Kidney (tissue), 14 donors: Measurements from ENCODE around the gene RBM45. TPM values are rescaled to one million over a fixed set of nuclear protein-coding genes. Genes with fewer than 3 reads are reported as not detected.

ENCODE experiments used
- DNase-seq, 5 donors: peaks; one replicate each; pipeline ENCODE4 v3.0.0-alpha.2; 2013 to 2020
- FAIRE-seq: peaks from 2 replicates; lab custom pipeline; 2012; peaks lifted over from hg19 to GRCh38; lab: Jason Lieb, UNC
- H3K27ac ChIP-seq, 2 donors: one replicate each; pipeline ENCODE4 v1.7.0; 2013; ENCODE audit warnings: low read depth in 2 of 2, low read length in 2 of 2, inconsistent platforms in 1 of 2
- H3K27me3 ChIP-seq: one replicate; pipeline ENCODE4 v1.7.1; 2013; ENCODE audit warnings: low read length, inconsistent platforms; ENCODE audit not compliant: control insufficient read depth, insufficient read depth
- H3K36me3 ChIP-seq, 3 donors: one replicate each; pipeline versions ENCODE4 v1.7.0 to v1.7.1; 2013; ENCODE audit warnings: low read length in 3 of 3, control low read depth in 1 of 3, inconsistent platforms in 1 of 3; ENCODE audit not compliant: insufficient read depth in 3 of 3, control insufficient read depth in 2 of 3
- H3K4me1 ChIP-seq, 3 donors: one replicate each; pipeline versions ENCODE4 v1.7.0 to v1.7.1; 2013; ENCODE audit warnings: low read length in 3 of 3, inconsistent platforms in 1 of 3, low read depth in 1 of 3; ENCODE audit not compliant: control insufficient read depth in 2 of 3, insufficient read depth in 2 of 3
- H3K4me3 ChIP-seq, 3 donors: one replicate each; pipeline versions ENCODE4 v1.7.0 to v1.8.1; 2013; ENCODE audit warnings: low read length in 3 of 3, control low read depth in 1 of 3, inconsistent platforms in 1 of 3
- H3K9ac ChIP-seq, 3 donors: one replicate each; pipeline versions ENCODE4 v1.7.0 to v1.7.1; 2013; ENCODE audit warnings: low read length in 3 of 3, control low read depth in 1 of 3, inconsistent platforms in 1 of 3
- H3K9me3 ChIP-seq, 3 donors: one replicate each; pipeline versions ENCODE4 v1.7.0 to v1.7.1; 2013; ENCODE audit warnings: low read length in 3 of 3, control low read depth in 1 of 3, inconsistent platforms in 1 of 3; ENCODE audit not compliant: control insufficient read depth in 2 of 3, insufficient read depth in 1 of 3
- intact Hi-C: fragments of 100-400 bp; cut with DNase I; formaldehyde crosslinking; loops from one replicate; pipeline ENCODE4 v1.11.1; 2022
- polyA plus RNA-seq: library from polyadenylated mRNA; stranded (reverse); fragments of 350-450 nt; fragmentation: Illumina TruSeq; extraction: RNeasy Lipid Tissue Mini Kit (QIAGEN cat#74804); gene quantifications from one replicate; pipeline ENCODE4 v1.2.3, GENCODE V29; 2014; ENCODE audit warnings: low read depth, low replicate concordance; ENCODE audit not compliant: insufficient read depth
- total RNA-seq: library from RNA; stranded (reverse); fragmentation: NEBNext Ultra II Directional; extraction: Animal tissue kit (Norgen Biotek cat#: 25700); gene quantifications from one replicate; pipeline ENCODE4 v1.2.1, GENCODE V29; 2021
- TF ChIP-seq, protein P1 (sequence below): IDR thresholded peaks from 3 replicates; pipeline ENCODE4 v1.5.1; 2012; ENCODE audit warnings: mild to moderate bottlenecking, moderate library complexity, borderline replicate concordance; ENCODE audit not compliant: insufficient read depth; ENCODE audit errors: extremely low read depth
- donor health status: control.
- donor health status: control.
- donor health status: control.
- donor health status: control.
- donor health status: control.
- donor health status: DM: yes; HTN: yes; CAD: no.
- donor health status: Normal renal cell carcinoma (clear cell type).

The RBM45 gene
- total and polyA plus RNA-seq, 2 donors from 2014 or later: 10.1 to 19.2 TPM

- Histone ChIP-seq H3K4me3 (no peak overlapping the region), H3K4me1 (no peaks in the 10 kb centered on the region), H3K27me3 (no peaks in the 10 kb centered on the region), H3K9me3 (no peaks in the 10 kb centered on the region), H3K36me3 (peaks cover 5 to 16% (median 14%) of the 10 kb centered on the region in 3 donors), H3K27ac (no peak overlapping the region), H3K9ac (no peak overlapping the region)
- TF ChIP-seq, protein P1, sequence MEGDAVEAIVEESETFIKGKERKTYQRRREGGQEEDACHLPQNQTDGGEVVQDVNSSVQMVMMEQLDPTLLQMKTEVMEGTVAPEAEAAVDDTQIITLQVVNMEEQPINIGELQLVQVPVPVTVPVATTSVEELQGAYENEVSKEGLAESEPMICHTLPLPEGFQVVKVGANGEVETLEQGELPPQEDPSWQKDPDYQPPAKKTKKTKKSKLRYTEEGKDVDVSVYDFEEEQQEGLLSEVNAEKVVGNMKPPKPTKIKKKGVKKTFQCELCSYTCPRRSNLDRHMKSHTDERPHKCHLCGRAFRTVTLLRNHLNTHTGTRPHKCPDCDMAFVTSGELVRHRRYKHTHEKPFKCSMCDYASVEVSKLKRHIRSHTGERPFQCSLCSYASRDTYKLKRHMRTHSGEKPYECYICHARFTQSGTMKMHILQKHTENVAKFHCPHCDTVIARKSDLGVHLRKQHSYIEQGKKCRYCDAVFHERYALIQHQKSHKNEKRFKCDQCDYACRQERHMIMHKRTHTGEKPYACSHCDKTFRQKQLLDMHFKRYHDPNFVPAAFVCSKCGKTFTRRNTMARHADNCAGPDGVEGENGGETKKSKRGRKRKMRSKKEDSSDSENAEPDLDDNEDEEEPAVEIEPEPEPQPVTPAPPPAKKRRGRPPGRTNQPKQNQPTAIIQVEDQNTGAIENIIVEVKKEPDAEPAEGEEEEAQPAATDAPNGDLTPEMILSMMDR: no peak
- FAIRE-seq (no peak), DNase-seq (no peak)
- intact Hi-C loops: no loop called here
Observed at GRCh38 chr2:178119179-178119922, 7.1 kb downstream of the RBM45 start.

GRCh38 chr2:178123163-178123562, 10.9 kb downstream of the RBM45 start:
- Histone ChIP-seq H3K27ac (no peak overlapping the region), H3K36me3 (peaks cover 3 to 19% (median 12%) of the 10 kb centered on the region in 3 donors), H3K9ac (no peak overlapping the region), H3K4me3 (no peak overlapping the region), H3K4me1 (no peaks in the 10 kb centered on the region), H3K27me3 (no peaks in the 10 kb centered on the region), H3K9me3 (no peaks in the 10 kb centered on the region)
- intact Hi-C loops: no loop called here
- DNase-seq: no peak
- FAIRE-seq: no peak
- TF ChIP-seq, protein P1: no peak

DNA sequence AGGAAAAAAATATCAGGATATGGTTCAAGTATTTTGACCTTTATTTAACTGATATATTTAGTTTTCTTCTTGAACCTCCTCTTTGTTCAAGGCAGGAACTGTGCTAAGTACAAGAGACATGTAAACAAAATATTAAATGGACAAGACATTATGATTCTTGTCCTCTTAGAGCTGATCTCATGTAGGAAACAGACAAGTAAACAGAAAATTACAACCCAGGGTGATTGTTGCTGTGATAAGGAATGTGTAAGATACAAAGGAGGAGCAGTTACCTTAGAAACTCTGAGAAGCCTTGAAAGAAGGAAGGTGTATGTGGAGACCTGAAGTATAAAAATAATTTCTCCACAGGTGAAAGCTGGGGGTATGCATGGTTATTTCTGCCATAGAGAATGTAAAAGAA, 12.9 kb downstream of the RBM45 start:
- peaks cover 3 to 19% (median 12%) of the 10 kb centered on the region in 3 donors for H3K36me3 ChIP-seq
- H3K4me3 ChIP-seq: no peak overlapping the region
- no peak for DNase-seq
- no peaks in the 10 kb centered on the region for H3K27me3 ChIP-seq
- no peaks in the 10 kb centered on the region for H3K4me1 ChIP-seq
- H3K9ac ChIP-seq: no peak overlapping the region
- TF ChIP-seq, protein P1: no peak
- no peaks in the 10 kb centered on the region for H3K9me3 ChIP-seq
- intact Hi-C loops: no loop called here
- no peak overlapping the region for H3K27ac ChIP-seq
- no peak for FAIRE-seq
